Fibroblast of lung (primary cell): ENCODE data around the gene SLC34A2. TPM values are rescaled to one million over a fixed set of nuclear protein-coding genes. Genes with fewer than 3 reads are reported as not detected.

Experiments used
- DNase-seq, 2 donors: peaks; one replicate each; pipeline versions ENCODE4 v3.0.0 to v3.0.0-alpha.2; 2010; ENCODE audit warnings: low read depth in 2 of 2
- H2AFZ ChIP-seq: 2 replicates; pipeline ENCODE4 v1.5.1; 2012; ENCODE audit warnings: low read length, control low read depth, inconsistent platforms
- H3K27ac ChIP-seq: 2 replicates; pipeline ENCODE4 v1.5.1; 2011; ENCODE audit warnings: low read length, control low read depth; ENCODE audit not compliant: insufficient read depth
- H3K27me3 ChIP-seq: 2 replicates; pipeline ENCODE4 v1.5.1; 2011; ENCODE audit warnings: mild to moderate bottlenecking, low read length; ENCODE audit not compliant: control insufficient read depth, insufficient read depth
- H3K36me3 ChIP-seq: 2 replicates; pipeline ENCODE4 v1.5.1; 2011; ENCODE audit warnings: low read length; ENCODE audit not compliant: control insufficient read depth, insufficient read depth
- H3K4me1 ChIP-seq: 2 replicates; pipeline ENCODE4 v1.5.1; 2011; ENCODE audit warnings: low read length; ENCODE audit not compliant: control insufficient read depth, insufficient read depth; ENCODE audit errors: extremely low read depth
- H3K4me2 ChIP-seq: 2 replicates; pipeline ENCODE4 v1.5.1; 2011; ENCODE audit warnings: low read length, control low read depth; ENCODE audit not compliant: insufficient read depth; ENCODE audit errors: extremely low read depth
- H3K4me3 ChIP-seq, 4 experiments: fragments of 200-600 bp in 1 of 4; sonication (generic) in 1 of 4; replicated peaks in 1 of 4; 2 replicates each; pipeline ENCODE4 v1.5.1; 2011 to 2016; ENCODE audit warnings: low read length in 4 of 4, low read depth in 3 of 4, mild to moderate bottlenecking in 3 of 4, control low read depth in 2 of 4, inconsistent platforms in 1 of 4, mixed read lengths in 1 of 4; ENCODE audit not compliant: insufficient read depth in 1 of 4; ENCODE audit errors: control extremely low read depth in 1 of 4
- H3K79me2 ChIP-seq: 2 replicates; pipeline ENCODE4 v1.5.1; 2012; ENCODE audit warnings: mild to moderate bottlenecking, low read length, inconsistent platforms; ENCODE audit not compliant: control insufficient read depth, insufficient read depth
- H3K9ac ChIP-seq: 2 replicates; pipeline ENCODE4 v1.5.1; 2011; ENCODE audit warnings: mild to moderate bottlenecking, low read length, control low read depth; ENCODE audit not compliant: insufficient read depth
- H3K9me3 ChIP-seq: 2 replicates; pipeline ENCODE4 v1.5.1; 2012; ENCODE audit warnings: low read depth, low read length; ENCODE audit not compliant: control insufficient read depth, insufficient read depth
- H4K20me1 ChIP-seq: 2 replicates; pipeline ENCODE4 v1.5.1; 2011; ENCODE audit warnings: low read length; ENCODE audit not compliant: control insufficient read depth, insufficient read depth; ENCODE audit errors: extremely low read depth
- EZH2 ChIP-seq: IDR thresholded peaks from 2 replicates; pipeline ENCODE4 v1.5.1; 2012; ENCODE audit warnings: low read length, control low read depth, mild to moderate bottlenecking; ENCODE audit errors: missing control alignments
- polyA plus RNA-seq, 2 donors: library from polyadenylated mRNA; depleted of rRNA in 1 of 2; stranded (reverse) in 1 of 2; unstranded in 1 of 2; fragments of >200 nt; gene quantifications; 2 replicates each; pipeline ENCODE4 v1.2.1, GENCODE V29; 2011 to 2012; ENCODE audit warnings: missing spikeins in 1 of 2
- total RNA-seq: library from RNA; depleted of rRNA; stranded (reverse); fragments of >200 nt; gene quantifications from 2 replicates; pipeline ENCODE4 v1.2.1, GENCODE V29; 2014
- TF ChIP-seq, protein P1 (sequence below), 2 donors: IDR thresholded peaks in 1 of 2; conservative IDR thresholded peaks in 1 of 2; 1 replicate in 1 of 2; 2 replicates in 1 of 2; pipeline ENCODE4 v1.5.1; 2011 to 2012; ENCODE audit warnings: low read length in 2 of 2, control low read depth in 1 of 2, inconsistent platforms in 1 of 2, low read depth in 1 of 2, mild to moderate bottlenecking in 1 of 2

Gene SLC34A2
- total and polyA plus RNA-seq, 2 donors (not counting 1 experiment from before 2014, with no cell fraction given): not detected

DNA sequence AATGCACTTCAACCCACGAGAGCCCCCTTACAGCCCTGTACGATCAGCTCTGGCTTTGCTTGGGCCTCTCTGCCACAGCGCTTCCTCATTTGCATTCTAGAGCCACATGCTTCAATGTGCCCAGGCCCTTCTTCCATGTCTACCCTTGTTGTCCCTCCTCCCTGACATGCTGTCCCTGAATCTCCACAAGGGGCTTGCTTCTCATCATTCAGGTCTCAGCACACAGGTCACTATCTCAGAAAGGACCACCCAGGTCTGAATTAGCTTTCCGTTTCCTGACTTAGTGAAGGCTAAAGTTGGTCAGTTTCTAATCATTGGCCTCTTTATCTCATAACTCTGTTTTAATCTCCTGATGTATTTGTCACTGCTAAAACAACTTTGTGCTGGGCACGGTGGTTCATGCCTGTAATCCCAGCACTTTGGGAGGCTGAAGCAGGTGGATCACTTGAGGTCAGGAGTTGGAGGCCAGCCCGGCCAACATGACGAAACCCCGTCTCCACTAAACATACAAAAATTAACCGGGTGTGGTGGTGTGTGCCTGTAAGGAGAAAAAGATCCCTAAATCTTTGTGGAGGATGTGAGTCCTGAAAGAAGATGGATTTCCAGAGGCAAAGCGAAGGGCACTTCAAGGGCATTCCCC lies 17.9 kb upstream of the SLC34A2 start:
- Histone ChIP-seq H3K27ac (no peak overlapping the region), H3K27me3 (no peaks in the 10 kb centered on the region), H3K36me3 (no peaks in the 10 kb centered on the region), H4K20me1 (no peaks in the 10 kb centered on the region), H3K4me1 (no peaks in the 10 kb centered on the region), H2AFZ (no peak overlapping the region), H3K4me2 (no peak overlapping the region), H3K9ac (no peak overlapping the region), H3K9me3 (no peaks in the 10 kb centered on the region), H3K79me2 (no peaks in the 10 kb centered on the region), H3K4me3 (no peak overlapping the region)
- TF ChIP-seq EZH2: no peak
- TF ChIP-seq, protein P1, sequence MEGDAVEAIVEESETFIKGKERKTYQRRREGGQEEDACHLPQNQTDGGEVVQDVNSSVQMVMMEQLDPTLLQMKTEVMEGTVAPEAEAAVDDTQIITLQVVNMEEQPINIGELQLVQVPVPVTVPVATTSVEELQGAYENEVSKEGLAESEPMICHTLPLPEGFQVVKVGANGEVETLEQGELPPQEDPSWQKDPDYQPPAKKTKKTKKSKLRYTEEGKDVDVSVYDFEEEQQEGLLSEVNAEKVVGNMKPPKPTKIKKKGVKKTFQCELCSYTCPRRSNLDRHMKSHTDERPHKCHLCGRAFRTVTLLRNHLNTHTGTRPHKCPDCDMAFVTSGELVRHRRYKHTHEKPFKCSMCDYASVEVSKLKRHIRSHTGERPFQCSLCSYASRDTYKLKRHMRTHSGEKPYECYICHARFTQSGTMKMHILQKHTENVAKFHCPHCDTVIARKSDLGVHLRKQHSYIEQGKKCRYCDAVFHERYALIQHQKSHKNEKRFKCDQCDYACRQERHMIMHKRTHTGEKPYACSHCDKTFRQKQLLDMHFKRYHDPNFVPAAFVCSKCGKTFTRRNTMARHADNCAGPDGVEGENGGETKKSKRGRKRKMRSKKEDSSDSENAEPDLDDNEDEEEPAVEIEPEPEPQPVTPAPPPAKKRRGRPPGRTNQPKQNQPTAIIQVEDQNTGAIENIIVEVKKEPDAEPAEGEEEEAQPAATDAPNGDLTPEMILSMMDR (conservative IDR thresholded peaks at IDR 0.05 in 1 of 2, IDR thresholded peaks at IDR 0.05 in 1 of 2; ENCODE audit: low read depth in 1 of 2, low read length in 2 of 2): no peak
- DNase-seq: no peak

DNA sequence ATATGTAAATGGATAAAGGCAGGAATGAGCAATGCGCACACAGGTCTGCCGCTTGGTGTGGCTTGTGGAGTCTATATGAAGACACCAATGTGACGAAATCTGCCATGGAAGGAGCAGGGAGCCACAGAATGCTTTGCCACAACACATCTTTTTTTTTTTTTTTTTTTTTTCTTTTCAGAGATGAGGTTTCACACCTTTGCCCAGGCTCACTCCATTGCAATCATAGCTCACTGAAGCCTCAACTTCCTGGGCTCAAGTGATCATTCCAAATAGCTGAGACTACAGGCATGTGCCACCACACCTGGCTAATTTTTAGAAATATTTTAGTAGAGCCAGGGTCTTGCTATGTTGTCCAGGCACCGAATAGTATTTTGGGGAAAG lies 17.4 kb upstream of the SLC34A2 start:
- Histone ChIP-seq H3K36me3 (no peaks in the 10 kb centered on the region), H3K9me3 (no peaks in the 10 kb centered on the region), H3K27ac (no peak overlapping the region)

DNA sequence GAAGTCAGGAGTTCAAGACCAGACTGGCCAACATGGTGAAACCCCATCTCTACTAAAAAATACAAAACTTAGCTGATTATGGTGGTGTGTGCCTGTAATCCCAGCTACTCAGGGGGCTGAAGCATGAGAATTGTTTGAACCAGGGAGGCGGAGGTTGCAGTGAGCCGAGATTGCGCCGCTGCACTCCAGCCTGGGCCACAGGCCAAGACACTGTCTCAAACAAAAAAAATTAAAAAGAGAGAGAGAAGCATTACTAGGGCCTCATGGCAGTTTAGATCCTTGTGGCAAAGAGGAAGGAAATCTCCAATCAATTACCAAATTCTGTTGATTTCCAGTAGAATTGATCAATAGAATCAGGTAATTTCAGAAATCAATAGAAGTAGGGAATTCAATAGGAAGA lies 16.8 kb upstream of the SLC34A2 start:
- no peaks in the 10 kb centered on the region for H3K27me3 ChIP-seq
- no peaks in the 10 kb centered on the region for H3K79me2 ChIP-seq
- H3K9me3 ChIP-seq: no peaks in the 10 kb centered on the region
- H2AFZ ChIP-seq: no peak overlapping the region
- H3K36me3 ChIP-seq: no peaks in the 10 kb centered on the region
- TF ChIP-seq, protein P1 (conservative IDR thresholded peaks at IDR 0.05 in 1 of 2, IDR thresholded peaks at IDR 0.05 in 1 of 2; ENCODE audit: low read depth in 1 of 2, low read length in 2 of 2): no peak
- no peak for TF ChIP-seq EZH2
- DNase-seq: no peak
- H3K9ac ChIP-seq: no peak overlapping the region
- H4K20me1 ChIP-seq: no peaks in the 10 kb centered on the region
- no peak overlapping the region for H3K27ac ChIP-seq
- H3K4me3 ChIP-seq: no peak overlapping the region
- H3K4me1 ChIP-seq: no peaks in the 10 kb centered on the region
- H3K4me2 ChIP-seq: no peak overlapping the region

More for the DNA sequence above, 17.4 kb upstream of the SLC34A2 start:
- TF ChIP-seq, protein P1 (conservative IDR thresholded peaks at IDR 0.05 in 1 of 2, IDR thresholded peaks at IDR 0.05 in 1 of 2; ENCODE audit: low read depth in 1 of 2, low read length in 2 of 2): no peak
- no peak for TF ChIP-seq EZH2
- Histone ChIP-seq H3K27me3 (no peaks in the 10 kb centered on the region), H3K4me1 (no peaks in the 10 kb centered on the region), H3K9ac (no peak overlapping the region), H2AFZ (no peak overlapping the region), H4K20me1 (no peaks in the 10 kb centered on the region), H3K4me2 (no peak overlapping the region), H3K4me3 (no peak overlapping the region), H3K79me2 (no peaks in the 10 kb centered on the region)
- no peak for DNase-seq
